ENCODE data around the gene IQSEC1.

IQSEC1 gene

DNA sequence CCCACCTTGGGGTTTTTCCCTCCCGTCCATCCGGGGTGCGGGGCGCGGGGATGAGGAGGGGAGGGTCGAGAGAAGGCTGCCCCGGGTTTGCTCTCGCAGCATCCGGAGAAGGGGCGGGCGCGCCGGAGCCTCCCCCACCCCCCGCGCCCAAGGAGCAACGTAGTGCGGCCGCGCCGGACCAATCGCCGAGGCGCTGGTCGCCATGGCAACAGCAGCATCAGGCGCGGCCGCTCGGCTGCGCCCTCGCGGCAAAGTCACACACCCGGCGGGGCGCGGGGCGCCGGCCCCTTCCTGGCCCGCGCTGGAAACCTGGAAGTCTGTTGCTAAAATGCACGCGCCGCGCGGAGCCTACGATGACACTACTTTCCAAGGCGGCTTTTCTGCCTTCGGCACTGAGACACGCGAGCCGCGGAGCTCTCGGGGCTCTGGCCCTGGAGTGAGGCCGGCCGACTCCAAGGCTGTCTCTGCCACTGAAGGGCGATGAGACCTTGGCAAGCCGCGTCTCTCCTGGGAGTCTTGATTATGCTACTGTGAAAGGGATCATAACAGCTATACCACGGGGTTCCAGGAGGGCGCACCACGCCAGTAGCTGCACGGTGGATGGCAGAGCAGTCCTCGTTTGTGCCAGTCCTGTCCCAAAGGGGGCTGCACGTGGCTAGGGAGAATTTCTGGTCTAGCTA, at the start of gene IQSEC1:
Gene IQSEC1, minus strand, starts transcription at position 104 of the 680 bp plus-strand sequence. CDS start 415 bp downstream, outside the sequence.
- no peak for FAIRE-seq

DNA sequence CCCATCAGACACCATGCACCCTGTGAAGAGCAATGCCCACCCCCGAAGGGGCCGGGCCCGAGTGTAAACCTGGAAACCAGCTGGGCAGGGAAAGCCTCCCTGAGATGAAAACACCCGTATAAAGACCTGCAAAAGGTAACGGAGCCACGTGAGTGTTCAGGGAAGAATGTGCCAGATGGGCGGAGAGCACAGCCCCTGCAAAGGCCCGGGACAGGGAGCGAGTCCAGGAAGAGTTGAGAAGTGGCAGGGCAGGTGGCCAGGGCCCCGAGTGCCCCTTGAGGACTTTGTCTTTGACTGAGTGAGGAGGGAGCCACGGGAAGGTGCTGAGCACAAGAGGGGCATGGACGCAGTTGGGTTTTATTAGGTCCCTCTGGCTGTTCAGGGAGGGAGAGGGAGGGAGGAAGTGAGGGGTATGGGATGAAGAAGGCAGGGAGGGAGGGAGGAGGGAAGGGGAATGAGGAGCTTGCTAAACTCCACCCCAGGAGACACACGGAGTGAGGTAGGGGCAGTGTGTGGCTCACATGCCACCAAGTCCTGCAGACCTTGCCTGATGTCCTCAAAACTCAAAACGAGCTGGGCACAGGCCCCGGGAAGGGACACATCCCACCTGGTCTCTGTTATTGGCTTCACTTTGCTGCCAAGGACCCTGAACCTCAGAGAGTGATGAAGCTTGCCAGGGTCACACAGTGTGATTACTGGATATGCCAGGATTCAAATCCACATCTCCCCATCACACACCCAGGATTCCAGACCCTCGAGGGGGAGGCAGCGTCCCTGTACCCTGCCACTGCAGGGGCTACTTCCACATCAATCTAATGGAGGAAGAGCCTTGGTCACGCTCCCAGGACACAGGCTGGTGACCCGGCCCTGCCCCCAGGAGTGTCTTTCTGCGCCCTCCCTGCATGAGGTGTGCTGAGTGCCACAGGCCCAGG, 49.1 kb upstream of the IQSEC1 start:
- no peak for FAIRE-seq

DNA sequence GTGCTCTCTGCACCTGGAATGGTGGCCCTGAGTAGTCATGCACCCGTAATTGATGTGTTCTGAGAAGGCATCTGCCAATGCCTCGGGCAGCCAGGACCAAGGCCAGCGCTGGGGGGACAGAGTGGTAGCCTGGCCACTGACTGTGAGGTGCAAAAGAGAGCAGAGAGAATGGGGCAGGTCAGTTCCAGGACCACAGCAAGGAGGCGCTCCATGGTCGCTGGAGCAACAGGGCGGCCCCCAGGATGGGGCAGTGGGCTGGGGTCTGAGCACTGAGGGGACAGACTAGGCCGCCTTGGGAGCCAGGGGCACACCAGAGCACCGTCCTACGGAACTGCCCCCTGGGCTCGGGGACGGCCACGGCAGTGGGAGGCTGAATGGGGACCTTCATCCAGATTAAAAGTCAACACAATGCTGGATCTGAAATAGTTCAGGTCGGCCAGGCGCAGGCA, 48.3 kb upstream of the IQSEC1 start:
- no peak for FAIRE-seq

DNA sequence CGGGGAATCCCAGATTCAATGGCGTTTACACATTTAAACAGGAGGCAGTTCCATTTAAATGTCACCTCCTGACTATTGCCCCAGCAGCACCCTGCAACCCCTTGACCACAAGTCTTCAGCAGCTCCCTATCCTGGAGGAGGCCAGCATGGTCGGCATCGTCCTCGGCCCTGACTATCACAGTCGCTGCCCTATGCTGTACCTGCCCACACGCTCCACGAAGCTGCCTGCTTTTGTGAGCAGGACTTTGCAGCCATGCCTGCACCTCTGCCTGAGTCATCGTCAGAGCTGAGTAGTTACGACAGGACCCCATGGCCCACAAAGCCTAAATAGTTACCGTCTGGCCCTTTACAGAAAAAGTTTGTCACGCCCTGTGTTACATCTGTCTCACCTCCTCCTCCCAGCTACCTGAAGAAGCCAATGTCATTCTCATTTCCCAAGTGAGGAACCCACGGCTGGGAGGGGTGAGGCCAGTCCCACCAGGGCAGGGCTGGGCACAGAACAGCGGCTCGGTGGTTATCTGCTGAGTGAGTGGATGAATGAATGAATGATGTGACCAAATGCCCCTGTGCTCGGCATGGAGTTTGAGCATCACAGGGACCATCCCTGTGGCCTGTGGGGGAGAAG, 47.8 kb upstream of the IQSEC1 start:
- FAIRE-seq = no peak

DNA sequence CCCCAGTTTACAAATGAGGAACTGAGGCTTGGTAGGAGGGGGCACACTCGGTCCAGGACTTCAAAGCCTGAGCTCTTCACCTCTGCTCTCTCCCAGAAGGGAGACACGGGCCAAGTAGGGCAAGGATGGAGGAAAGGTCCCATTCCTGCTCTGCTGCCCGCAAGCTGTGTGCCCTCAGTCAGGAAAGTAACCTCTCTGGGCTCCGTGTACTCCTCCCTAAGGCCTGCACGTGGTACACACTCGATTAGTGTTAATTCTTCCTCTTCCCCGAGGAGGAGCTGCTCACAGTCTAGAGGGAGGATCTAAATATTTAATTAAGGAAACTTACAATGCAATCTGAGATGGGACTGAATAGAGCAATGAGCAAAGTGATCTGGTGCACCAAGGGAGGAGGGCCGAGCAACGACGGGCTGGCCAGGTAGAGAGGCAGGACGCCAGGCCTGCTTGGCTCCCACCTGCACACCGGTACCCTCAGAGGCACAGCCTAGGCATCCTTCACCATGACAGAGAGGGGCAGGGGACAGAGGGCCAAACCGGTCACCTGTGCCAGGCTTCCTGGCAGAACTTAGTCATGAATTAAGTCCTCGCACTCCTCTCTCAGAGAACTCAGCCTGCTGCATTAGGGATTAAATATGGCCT, 47.2 kb upstream of the IQSEC1 start:
- no peak for FAIRE-seq

DNA sequence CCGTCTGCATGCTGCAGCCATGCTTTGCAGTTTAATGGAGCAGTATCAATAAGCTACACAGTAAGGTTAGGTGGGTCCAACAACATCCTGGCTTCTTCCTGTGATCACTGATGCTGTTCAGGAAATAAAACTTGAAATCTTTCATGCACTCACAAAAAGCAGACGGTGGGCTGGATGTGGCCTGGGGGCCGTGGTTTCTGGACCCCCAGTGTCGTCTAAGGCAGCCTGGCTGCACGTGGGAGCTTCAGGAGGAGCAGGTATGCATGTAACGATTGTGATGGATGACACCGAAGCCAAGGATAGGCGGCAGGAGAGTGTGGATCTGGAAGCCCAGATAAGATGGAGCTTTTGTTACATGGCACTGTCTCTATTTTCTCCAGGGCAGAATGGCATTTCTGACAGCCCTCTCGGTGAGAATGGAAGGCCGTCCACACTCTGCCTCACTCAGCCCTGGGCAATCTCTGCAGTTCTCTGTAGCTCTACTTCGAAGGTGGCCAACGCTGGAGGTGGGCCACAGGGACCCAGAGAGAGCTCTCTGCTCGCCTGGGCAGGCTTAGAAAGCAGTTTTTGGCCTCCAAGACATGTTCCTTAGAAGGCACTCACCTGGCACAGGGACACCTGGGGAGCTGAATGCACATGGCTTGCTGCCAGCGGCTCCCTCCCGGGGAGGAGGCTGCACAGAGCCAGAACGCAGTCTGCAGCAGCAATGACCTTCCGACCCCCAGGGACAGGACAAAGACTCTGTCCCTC, 46.4 kb upstream of the IQSEC1 start:
- FAIRE-seq = no peak

DNA sequence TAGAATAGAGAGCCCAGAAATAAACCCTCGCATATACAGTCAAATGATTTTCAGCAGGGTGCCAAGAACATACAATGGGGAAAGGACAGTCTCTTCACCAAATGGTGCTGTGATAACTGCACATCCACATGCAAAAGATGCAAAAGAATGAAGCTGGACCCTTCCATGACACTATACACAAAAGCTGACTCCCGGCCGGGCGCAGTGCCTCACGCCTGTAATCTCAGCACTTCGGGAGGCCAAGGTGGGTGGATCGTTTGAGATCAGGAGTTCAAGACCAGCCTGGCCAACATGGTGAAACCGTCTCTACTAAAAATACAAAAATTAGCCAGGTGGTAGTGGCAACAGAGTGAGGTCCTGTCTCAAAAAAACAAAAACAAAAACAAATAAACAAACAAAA, 43.2 kb upstream of the IQSEC1 start:
- FAIRE-seq = no peak

DNA sequence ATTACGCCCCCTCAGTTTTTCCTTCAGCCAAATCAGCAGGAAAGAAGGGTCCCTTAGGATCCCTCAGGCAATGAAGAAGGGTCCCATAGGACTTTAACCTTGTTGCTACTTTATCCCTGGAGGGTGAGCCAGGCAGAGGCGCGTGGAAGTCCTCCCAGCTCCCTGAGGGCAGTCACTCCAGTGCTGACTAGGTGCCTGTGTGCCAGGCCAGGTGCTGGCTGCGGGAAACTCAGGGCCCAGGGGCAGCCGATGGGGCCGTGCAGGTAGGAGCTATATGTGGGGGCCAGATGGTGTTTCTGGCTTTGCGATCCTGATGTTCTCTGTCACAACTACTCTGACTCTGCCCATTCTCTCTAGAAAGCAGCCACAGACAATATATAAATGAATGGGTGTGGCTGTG, 42.8 kb upstream of the IQSEC1 start:
- no peak for FAIRE-seq

DNA sequence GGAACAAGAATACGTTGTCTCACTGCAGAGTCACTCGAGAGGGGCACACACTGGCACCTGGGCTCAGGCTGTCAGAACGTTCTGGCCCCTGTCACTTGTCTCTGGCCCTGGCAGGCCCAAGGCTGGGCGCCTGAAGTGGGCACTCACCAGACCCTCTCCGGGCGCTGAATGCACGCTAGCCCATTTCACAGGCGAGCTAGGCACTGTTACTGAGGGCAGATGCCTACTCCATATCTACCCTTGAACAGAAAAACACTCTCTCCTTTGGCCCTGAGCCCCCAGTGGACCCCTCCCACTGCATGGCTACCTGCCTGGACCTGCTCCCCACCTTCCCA, 42.3 kb upstream of the IQSEC1 start:
- FAIRE-seq = no peak

DNA sequence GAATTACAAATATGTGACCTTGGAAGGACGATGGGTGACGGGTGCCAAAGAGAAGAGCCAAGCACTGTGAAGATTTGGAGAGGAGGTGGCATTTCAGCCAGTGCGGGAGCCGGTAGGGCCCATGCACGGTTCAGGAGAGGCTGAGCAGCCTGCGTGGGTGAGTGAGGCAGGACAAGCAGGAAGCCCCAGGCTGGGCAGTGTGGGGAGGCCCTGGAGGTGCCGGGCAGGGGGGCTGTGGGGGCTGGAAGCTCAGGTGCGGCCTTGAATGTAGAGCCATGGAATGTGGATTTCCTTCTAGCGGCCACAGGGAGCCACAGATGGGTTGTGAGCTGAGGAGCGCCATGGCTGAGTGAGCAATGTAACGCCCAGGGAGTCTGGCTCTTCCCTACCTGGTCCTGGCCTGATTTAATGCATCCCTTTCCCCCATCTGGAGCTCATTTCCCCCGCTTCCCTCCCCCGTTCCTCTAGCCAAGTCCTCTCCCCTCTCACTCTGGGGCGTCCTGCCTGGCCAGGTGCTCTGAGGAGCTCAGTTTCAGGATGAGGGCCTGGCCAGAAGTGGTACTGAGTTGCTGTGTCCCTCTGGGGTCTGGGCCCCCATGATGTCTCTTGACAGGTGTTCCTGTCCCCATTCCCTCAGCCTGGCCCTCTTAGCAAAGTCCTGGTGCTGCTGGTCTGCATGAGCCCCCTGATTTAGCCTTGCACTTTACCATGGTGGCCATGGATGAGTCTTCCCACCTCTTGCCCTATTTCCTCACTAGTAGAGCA, 41.8 kb upstream of the IQSEC1 start:
- FAIRE-seq = no peak

DNA sequence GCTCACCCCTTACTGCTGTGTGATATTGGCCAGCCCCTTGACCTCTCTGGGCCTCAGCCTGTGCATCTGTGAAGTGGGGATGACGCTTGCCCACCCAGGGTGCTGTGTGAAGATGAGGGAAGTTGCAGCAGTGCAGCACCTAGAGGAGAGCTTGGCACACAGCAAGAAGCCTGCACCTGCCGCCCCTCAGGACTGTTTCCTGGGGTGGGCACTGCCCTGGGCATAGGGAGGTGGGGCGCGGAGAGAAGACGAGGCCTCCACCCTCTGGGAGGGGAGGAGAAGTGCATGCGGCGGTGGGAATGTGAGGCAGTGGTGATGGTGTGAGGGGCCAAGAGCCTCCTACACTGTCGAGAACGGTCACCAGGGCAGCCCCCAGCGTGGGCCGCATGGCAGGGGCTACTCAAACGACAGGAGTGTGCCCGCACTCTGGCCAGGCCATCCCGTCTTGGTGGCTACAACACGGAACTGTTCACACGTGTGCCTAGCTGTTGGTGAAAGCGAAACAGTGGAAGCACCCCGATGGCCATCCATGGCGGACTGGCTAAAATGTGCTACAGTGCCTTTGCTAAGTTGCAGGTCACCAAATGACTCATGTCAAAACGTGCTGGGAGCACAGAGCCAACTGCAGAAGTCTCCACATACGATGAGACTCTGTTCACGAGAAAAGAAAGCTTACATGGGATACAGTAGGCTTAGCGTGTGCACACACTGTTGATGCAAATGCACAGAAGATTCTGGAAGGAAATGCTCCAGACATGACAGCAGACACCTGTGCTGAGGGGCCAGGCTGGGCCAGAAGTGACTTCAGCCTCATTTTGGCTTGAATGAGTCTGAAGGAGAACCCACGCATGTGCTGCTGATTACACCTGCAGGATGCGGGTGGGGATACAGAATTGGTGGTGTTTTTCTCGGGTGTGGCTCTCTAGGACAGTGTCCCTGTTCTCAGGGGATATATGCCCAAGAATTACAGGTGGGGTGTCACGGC, 40.4 kb upstream of the IQSEC1 start:
- FAIRE-seq = no peak

DNA sequence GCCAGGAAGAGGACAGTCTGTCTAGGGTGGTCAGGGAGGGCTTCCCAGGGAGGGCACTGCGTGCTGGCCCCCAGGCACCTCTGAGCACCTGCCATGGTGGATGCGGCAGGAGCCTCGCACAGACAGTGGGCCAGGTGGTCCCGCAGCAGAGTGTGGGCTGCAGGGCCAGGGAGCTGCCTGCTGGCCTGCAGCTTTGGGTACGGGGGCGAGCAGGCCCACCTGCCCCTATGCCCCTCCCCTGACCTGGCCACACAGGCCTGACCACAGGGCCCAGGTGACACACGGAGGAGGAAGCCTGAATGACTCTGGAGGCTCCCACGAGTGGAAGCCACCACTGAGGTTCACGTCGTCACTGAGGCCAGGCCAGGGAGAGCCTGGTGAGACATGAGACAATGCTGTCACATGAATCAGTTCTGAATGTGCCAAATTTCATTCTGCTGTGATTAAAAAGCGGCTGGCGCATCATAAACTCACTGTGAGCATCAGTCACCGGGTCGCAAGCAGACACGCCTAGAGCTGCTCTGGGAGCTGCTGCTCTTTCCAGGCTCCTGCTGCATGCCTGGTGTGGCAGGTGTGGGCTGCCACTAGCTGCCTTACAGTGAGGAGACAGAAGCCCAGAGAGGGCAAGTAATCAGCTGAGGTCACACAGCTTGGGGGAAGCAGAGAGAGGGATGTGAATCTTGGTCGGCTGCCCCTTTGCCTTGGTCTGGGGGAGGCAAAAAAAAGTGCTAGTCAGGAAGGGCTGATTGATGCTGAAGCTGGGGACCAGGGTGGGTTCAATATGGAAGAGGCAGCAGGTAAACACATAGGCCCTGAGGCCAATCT, 39.5 kb upstream of the IQSEC1 start:
- FAIRE-seq = no peak

DNA sequence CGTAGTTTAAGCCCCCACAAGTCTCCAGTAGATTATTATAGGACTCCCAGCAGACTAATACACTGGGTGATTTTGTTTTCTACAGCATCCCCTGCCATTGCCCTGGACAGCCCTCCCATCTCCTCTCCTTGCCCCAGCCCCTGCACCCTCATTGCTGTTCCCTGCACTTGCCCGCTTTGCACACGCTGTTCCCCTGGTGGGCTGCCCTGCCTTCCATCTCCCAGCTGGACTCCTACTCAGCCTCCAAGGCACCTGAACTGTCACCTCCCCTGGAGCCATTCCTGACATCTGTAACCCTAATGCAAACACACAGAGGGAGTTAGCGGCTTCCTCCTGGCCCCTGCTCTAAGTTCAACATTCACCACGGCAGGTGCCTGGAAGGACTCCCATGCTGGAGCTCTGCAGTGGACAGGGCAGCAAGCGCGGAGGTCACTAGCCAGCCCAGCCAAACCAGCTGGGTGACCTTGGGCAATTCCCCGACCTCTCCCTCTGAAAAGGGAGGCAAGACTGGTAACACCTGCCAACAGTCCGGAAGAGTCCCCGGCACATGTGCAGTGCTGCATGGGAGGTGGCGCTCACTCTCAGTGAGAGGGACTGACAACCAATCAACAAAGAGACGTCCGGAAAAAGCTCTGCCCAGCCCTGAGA, 38.8 kb upstream of the IQSEC1 start:
- no peak for FAIRE-seq

DNA sequence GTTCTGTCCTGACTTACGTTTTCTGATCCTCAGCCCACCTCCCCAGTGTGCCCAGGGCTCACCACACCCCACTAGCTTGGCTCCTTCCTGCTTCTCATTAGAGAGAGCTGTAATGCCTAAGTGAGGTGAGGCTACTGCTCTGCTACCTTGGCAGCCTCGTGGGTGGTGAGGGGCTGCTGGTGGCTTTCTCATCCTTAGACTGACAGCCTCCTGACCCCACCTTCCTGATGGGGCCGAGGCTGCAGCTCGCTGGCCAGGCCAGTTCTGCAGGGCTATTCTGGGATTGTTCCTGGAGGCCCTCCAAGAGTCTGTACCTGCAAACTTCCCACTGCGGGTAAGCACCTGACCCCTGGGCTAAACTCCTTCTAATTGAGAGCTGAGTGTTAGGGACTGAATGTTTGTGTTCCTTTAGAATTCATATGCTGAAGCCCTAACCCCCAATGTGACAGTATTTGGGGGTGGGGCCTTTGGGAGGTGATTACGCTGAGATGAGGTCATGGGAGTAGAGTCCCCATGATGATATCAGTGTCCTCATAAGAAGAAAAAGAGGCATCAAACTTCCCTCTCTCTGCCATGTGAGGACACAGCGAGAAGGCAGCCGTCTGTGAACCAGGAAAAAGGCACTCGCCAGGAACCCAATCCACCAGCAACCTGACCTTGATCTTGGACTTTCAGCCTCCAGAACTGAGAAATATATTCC, 38.1 kb upstream of the IQSEC1 start:
- no peak for FAIRE-seq

DNA sequence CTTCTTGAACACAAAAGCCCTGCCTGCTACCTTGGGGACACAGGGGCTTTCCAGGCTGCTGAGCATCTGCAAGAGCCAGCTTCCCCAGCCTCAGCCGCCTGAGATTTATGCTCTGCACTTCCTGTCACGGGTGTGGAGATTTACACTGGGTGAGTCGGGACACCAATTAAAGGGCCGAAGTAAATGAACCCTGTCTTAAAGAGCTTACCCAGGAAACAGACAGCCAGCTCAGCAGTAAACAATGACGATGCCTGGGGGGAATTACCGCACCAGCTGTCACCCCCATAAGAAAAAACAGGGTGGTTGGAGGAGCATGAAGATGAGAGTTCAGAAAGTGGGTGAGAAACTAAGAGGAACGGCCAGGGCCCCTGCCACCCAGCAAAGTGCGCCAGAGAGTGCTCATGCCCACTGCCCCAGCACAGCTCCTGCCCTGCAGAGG, 37.5 kb upstream of the IQSEC1 start:
- no peak for FAIRE-seq

DNA sequence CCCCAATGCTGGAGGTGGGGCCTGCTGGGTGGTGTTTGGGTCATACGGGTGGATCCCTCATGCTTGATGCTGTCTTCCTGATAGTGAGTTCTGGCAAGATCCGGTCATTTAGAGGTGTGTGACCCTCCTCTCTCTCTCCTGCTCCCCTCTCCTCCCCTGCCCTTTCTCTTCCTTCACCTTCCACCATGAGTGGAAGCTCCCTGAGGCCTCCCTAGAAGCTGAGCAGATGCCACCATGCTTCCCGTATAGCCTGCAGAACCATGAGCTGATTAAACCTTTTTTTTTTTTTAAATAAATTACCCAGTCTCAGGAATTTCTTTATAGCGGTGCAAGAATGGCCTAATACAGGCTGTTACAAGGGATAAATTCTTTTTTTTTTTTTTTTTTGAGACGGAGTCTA, 36.3 kb upstream of the IQSEC1 start:
- FAIRE-seq = no peak

DNA sequence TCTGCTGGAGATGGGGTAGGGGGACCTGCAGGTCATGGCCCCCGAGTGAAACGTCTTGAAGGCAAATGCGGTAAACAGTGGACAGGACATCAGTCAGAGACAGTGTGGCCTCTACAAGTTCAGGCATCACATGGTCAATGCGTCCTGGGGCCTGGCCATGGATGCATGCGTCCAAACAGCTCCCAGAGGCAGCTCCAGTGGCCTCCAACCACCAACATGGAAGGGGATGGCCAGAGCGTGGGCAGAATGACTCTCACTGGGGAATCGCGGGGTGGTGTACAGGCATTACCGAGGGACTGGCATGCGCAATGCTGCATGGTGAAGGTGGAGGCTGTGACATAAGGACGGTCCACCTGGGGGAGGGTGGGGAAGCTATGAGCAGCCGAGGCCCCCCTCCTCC, 35.6 kb upstream of the IQSEC1 start:
- FAIRE-seq = no peak

DNA sequence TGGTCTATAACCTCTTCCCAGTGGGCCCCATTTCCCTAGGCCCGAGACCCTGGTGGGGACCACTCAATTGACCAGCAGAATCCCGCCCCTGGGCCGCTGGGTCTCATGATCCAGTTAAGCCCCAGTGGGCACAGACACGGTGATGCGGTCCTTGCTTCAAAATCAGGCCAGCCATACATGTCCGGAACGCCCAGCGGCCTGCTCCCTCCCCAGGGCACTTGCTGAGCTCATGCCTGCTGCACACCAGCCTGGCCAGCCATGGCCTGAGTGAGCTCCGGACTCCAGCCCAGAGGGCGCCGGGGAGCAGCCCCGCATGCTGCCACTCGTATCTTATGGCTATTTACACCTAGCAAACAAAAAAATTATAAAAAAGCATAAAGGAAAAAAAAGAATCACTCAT, 34.4 kb upstream of the IQSEC1 start:
- no peak for FAIRE-seq

All from endometrium (tissue), 2 donors.